KG1 (cell line): Measurements from ENCODE around the gene SCYGR8.
"Not testable (repeated sequence)": the region's sequence is repeated elsewhere in the genome, so short reads cannot be mapped to it uniquely, and the experiment has no call there.

Experiments used
- DNase-seq: peaks from one replicate; lab custom pipeline; 2025; lab: John Stamatoyannopoulos, UW

SCYGR8 gene, protein sequence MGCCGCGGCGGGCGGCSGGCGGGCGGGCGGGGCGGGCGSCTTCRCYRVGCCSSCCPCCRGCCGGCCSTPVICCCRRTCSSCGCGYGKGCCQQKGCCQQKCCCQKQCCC

GRCh38 chr2:227745594-227745993, at the start of gene SCYGR8:
Gene SCYGR8, plus strand, starts transcription at chr2:227745894. Its CDS starts 0 bp downstream, at chr2:227745894.
- DNase-seq = no peak

GRCh38 chr2:227696990-227697679, 48.6 kb upstream of the SCYGR8 start:
- DNase-seq = no peak

DNA sequence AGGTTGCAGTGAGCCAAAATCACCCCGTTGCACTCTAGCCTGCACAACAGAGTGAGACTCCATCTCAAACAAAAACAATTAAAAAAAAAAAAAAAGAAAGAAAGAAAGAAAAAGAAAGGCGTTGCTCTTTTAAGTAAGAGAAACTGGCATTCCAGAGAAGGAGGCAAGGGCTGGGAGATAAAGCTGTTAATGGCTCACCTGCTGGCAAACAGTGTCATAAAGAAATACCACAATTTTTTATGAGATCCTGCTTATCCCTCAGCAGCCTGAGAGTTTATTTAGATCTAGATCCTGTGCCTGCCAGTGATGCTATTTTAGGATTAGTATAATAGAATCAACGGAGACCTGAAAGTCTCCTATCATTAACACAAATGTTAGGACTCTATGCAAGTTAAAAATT, 44.1 kb upstream of the SCYGR8 start:
- DNase-seq = no peak

DNA sequence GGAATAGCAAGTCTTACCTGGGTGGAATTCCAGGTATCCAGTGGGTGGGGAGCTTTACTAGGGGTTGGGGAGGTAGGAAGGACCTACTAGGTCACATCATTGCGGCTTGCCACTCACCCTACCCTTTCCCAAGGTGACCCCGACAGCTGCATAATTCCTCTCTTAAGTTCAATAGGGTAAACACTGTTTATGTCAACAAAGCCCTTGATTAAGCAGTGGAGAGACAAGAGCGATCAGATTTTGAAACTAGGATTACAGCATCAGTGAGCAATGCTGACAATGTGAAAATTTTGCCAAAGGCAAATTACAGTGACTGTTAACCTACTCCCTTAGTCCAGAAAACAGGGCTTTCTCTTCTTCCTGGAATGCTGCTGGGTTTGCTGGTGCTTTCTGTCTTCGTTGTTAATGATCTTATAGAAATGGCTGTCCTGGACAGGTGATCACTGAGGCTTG, 42.4 kb upstream of the SCYGR8 start:
- no peak for DNase-seq

DNA sequence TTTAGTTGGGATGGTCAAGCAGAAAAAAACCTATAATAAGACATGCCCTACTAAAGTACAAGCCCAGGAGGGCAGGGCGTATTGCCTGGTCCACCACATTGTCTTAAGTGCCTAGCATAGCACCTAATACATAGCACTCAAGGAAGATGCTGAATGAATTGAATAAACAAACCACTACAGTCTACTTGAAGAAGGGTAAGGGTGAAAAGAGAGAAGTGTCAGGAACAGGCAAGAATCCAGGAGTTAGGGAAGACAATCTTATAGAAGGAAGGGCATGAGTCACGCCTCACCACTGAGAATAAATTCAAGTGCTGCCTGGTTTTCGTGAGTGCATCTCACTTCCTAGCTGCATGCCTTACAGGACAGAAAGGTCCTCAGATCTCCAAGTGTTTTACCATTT, 41.7 kb upstream of the SCYGR8 start:
- DNase-seq = no peak

GRCh38 chr2:227706859-227707258, 38.8 kb upstream of the SCYGR8 start:
- DNase-seq = no peak

DNA sequence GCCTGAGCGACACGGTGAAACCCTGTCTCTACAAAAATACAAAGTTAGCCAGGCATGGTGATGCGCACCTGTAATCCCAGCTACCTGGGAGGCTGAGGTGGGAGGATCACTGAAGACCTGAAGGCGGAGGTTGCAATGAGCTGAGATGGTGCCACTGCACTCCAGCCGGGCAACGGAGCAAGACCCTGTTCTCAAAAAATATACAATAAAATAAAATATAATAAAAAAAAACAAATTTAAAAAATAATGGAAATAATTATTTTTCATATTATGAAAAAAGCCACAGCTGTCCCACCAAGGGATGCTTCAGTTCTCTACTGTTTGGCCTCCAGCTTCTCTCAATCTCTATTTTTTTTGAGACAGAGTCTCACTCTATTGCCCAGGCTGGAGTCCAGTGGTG, 38.3 kb upstream of the SCYGR8 start:
- DNase-seq = no peak

GRCh38 chr2:227710986-227711385, 34.7 kb upstream of the SCYGR8 start:
- DNase-seq = no peak

GRCh38 chr2:227713291-227713690, 32.4 kb upstream of the SCYGR8 start:
- DNase-seq = no peak

- no peak for DNase-seq
Measured at GRCh38 chr2:227716501-227716900, 29.2 kb upstream of the SCYGR8 start.

DNA sequence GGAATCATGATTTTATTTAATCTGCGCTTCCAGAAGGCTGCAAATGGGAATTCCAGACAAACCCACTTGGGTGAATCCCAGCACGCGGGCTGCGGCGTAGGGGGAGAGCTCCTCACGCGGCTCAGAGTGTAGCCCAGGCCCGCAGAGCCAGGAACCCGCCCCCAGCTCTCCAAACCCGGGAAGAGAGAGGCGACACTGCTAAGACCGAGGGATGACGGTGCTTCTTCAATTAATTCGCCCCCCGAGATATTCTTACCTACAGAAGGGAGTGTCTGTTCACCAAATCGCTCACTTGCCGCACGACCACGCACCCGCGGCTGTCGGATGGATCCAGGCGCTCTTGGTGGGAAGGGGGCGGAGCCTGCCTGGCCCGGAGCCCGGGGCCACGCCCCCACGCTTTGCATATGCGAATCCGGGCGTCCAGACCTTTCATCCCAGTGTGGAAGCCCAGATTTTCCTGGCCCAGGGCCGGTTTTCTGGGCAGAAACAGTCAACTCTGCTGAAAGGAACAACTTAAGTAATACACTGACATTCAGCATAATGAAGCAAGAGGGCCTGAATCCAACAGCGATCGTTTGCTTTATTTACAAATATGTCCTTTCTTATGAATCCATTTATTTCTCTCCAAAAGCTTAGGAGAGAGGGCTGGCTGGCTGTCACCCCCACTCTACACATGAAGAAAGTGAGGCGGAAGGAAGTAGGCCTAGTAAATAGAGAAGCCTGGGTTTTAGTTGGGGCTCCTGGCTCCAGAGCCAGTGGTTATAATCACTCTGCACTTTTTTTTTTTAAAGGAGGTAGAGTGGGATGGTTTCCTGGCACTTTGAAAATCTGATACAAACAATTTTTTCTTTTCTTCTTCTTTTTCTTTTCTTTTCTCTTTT, 27.8 kb upstream of the SCYGR8 start, which contains the start of gene SLC19A3:
Gene SLC19A3 (minus strand): TSS at position 342 of the 881 bp plus-strand sequence. CDS start 15,710 bp downstream, outside the sequence.
- no peak for DNase-seq

- no peak for DNase-seq
Measured at GRCh38 chr2:227719641-227720040, 26.1 kb upstream of the SCYGR8 start.

GRCh38 chr2:227720680-227721079, 25.0 kb upstream of the SCYGR8 start:
- DNase-seq = no peak

DNA sequence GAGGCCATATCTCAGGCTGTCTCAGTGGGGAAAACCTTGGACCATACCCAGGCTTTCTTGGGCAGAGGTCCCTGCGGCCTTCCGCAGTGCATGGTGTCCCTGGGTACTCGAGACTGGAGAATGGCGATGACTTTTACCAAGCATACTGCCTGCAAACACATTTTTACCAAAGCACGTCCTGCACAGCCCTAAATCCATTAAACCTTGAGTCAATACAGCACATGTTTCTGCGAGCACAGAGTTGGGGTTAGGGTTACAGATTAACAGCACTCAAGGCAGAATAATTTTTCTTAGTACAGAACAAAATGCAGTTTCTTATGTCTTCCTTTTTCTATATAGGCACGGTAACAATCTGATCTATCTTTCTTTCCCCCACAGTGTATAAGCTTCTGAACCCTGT, 22.9 kb upstream of the SCYGR8 start:
- not testable (repeated sequence) for DNase-seq

DNA sequence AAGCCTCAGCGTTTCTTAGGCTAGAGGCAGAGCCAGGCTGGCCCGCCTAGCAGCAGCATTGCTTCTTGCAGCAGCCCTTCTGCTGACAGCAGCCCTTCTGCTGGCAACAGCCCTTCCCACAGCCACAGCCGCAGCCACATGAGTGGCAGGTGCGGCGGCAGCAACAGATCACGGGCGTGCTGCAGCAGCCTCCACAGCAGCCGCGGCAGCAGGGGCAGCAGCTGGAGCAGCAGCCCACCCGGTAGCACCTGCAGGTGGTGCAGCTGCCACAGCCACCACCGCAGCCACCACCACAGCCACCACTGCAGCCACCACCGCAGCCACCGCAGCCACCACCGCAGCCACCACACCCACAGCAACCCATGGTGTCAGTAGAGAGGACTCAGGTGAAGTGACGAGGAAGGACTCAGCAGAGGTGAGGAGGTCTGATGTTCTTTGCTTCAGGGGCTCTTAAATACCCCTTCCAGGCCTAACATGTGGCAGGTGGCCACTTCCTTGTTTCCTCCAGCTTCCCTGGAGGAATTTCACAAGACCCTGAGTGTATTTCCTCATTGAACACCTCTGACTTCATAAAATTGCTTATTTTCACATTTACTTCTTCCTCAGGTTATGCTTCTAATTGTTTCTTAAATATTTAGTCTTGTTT, 21.2 kb upstream of the SCYGR8 start, which contains the start of gene SCYGR6:
Gene SCYGR6 (minus strand): TSS at position 364 of the 646 bp plus-strand sequence. CDS start 0 bp downstream, at position 364.
- DNase-seq = no peak

DNA sequence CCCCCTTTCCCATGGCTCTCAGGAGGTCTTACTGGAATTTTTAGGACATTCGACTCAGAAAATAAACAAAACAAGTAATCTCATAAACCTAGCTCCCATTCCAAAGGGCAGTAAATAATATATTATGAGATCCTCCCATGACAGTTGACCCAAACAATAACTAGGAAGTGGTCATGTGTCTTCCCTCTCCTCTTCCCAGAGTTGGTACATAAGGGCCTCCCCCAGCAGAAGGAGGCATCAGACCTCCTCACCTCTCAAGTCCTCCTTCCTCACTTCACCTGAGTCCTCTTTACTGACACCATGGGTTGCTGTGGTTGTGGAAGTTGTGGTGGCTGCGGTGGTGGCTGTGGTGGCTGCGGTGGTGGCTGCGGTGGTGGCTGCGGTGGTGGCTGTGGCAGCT, 17.7 kb upstream of the SCYGR8 start, which contains the start of gene SCYGR7:
Gene SCYGR7 (plus strand): TSS at position 301 of the 400 bp plus-strand sequence. CDS start 0 bp downstream, at position 301.
- no peak for DNase-seq

- no peak for DNase-seq
Measured at GRCh38 chr2:227739351-227739750, 6.3 kb upstream of the SCYGR8 start.

DNA sequence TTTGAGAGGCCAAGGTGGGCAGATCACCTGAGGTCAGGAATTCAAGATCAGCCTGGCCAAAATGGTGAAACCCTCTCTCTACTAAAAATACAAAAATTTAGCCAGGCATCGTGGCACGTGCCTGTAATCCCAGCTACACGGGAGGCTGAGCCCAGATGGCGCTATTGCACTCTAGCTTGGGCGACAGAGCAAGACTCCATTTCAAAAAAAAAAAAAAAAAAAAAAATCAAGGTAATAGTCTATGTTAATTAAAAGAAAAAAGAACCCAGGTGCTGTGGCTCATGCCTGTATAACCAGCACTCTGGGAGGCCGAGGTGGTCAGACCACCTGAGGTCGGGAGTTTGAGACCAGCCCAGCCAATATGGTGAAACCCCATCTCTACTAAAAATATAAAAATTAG, 5.0 kb upstream of the SCYGR8 start:
- not testable (repeated sequence) for DNase-seq

GRCh38 chr2:227748079-227748478, 2.4 kb downstream of the SCYGR8 start:
- DNase-seq = no peak

GRCh38 chr2:227756261-227756660, 10.6 kb downstream of the SCYGR8 start:
- not testable (repeated sequence) for DNase-seq

GRCh38 chr2:227759411-227760118, 13.9 kb downstream of the SCYGR8 start:
- no peak for DNase-seq
